ENCODE data around the gene SPARC.

The SPARC gene

GRCh38 chr5:151628112-151628823 lies 58.4 kb downstream of the SPARC start:
- H3K4me1 ChIP-seq (ENCODE audit: control insufficient read depth, low read depth, low read length): no peaks in the 10 kb centered on the region
- no peaks in the 10 kb centered on the region for H3K27me3 ChIP-seq (ENCODE audit: control insufficient read depth, insufficient read depth, low read length)
- H3K4me3 ChIP-seq (ENCODE audit: low read length): no peak overlapping the region
- no peaks in the 10 kb centered on the region for H3K9me3 ChIP-seq (ENCODE audit: control insufficient read depth, low read depth, low read length)
- no peak overlapping the region for H3K9ac ChIP-seq (ENCODE audit: low read length)
- H3K27ac ChIP-seq (ENCODE audit: low read length): no peak overlapping the region
- no peaks in the 10 kb centered on the region for H3K36me3 ChIP-seq (ENCODE audit: control insufficient read depth, low read depth, low read length)

- Histone ChIP-seq H3K36me3 (ENCODE audit: control insufficient read depth, low read depth, low read length) (no peaks in the 10 kb centered on the region), H3K27ac (ENCODE audit: low read length) (no peak overlapping the region), H3K9ac (ENCODE audit: low read length) (no peak overlapping the region), H3K27me3 (ENCODE audit: control insufficient read depth, insufficient read depth, low read length) (no peaks in the 10 kb centered on the region), H3K4me3 (ENCODE audit: low read length) (no peak overlapping the region), H3K4me1 (ENCODE audit: control insufficient read depth, low read depth, low read length) (no peaks in the 10 kb centered on the region), H3K9me3 (ENCODE audit: control insufficient read depth, low read depth, low read length) (no peaks in the 10 kb centered on the region)
Measured at GRCh38 chr5:151627650-151628049, 59.1 kb downstream of the SPARC start.

DNA sequence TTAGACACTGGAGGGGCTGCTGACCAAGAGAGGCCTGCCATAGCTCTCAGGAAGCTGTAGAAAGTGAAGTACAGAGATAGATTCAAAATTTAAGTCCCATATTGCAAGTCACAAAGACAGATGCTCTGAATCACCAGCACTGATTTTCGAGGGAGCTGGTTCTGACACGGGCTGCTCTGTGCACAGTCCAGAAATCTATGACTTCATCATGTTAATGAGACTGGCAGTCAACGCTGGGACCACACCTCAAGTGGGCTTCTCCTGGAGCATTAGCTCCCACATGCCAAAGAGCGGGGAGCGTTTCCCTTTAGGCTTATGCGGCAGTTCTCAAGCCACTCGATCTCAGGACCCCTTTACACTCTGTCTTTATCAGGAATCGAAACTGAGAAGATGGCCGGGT lies 61.4 kb downstream of the SPARC start:
- no peak overlapping the region for H3K9ac ChIP-seq (ENCODE audit: low read length)
- H3K27me3 ChIP-seq (ENCODE audit: control insufficient read depth, insufficient read depth, low read length): no peaks in the 10 kb centered on the region
- H3K9me3 ChIP-seq (ENCODE audit: control insufficient read depth, low read depth, low read length): no peaks in the 10 kb centered on the region
- H3K27ac ChIP-seq (ENCODE audit: low read length): no peak overlapping the region
- peaks cover 1% of the 10 kb centered on the region for H3K4me1 ChIP-seq (ENCODE audit: control insufficient read depth, low read depth, low read length)
- no peaks in the 10 kb centered on the region for H3K36me3 ChIP-seq (ENCODE audit: control insufficient read depth, low read depth, low read length)
- H3K4me3 ChIP-seq (ENCODE audit: low read length): no peak overlapping the region

- Histone ChIP-seq H3K9ac (ENCODE audit: low read length) (no peak overlapping the region), H3K27me3 (ENCODE audit: control insufficient read depth, insufficient read depth, low read length) (no peaks in the 10 kb centered on the region), H3K4me1 (ENCODE audit: control insufficient read depth, low read depth, low read length) (peaks cover 9% of the 10 kb centered on the region), H3K36me3 (ENCODE audit: control insufficient read depth, low read depth, low read length) (no peaks in the 10 kb centered on the region), H3K9me3 (ENCODE audit: control insufficient read depth, low read depth, low read length) (no peaks in the 10 kb centered on the region), H3K4me3 (ENCODE audit: low read length) (no peak overlapping the region), H3K27ac (ENCODE audit: low read length) (no peak overlapping the region)
Measured at GRCh38 chr5:151624476-151624875, 62.2 kb downstream of the SPARC start.

DNA sequence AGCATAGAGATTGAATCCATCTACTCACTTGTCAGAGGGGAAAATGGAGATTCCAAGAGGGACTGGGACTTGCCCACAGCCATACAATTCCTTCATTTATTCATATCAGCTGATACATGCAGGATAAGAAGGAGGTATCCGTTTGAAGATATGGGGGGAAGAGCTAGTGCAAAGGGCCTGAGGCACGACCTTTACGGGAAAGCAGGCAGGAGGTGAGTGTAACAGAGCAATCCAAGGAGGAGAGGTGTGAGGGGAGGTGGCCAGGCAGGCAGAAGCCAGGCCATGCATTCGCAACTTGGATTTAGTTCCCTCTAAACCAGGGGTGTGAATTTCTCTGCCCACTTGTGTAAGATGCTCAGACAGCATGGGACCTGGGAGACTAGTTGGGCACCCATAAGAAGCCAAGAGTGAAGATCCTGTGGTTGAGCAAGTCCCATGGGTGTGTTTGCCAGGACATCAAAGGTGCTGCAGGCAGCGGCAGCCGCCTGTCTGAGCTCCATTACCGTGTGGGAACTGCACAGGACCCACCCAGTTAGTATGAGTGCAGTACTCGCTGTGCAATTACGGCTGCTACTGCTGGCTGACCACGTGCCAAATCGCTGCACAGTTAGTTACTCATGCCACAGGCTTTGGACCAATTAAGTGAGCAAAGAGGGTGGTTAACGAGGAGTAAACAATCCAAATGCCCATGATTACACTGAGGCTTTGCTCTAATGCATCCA lies 64.2 kb downstream of the SPARC start:
- Histone ChIP-seq H3K9me3 (ENCODE audit: control insufficient read depth, low read depth, low read length) (no peaks in the 10 kb centered on the region), H3K4me1 (ENCODE audit: control insufficient read depth, low read depth, low read length) (peaks cover 15% of the 10 kb centered on the region), H3K36me3 (ENCODE audit: control insufficient read depth, low read depth, low read length) (no peaks in the 10 kb centered on the region), H3K27me3 (ENCODE audit: control insufficient read depth, insufficient read depth, low read length) (no peaks in the 10 kb centered on the region), H3K27ac (ENCODE audit: low read length) (no peak overlapping the region), H3K4me3 (ENCODE audit: low read length) (no peak overlapping the region), H3K9ac (ENCODE audit: low read length) (no peak overlapping the region)

GRCh38 chr5:151620461-151620840 lies 66.3 kb downstream of the SPARC start:
- H3K9ac ChIP-seq (ENCODE audit: low read length): no peak overlapping the region
- no peaks in the 10 kb centered on the region for H3K27me3 ChIP-seq (ENCODE audit: control insufficient read depth, insufficient read depth, low read length)
- no peak overlapping the region for H3K4me3 ChIP-seq (ENCODE audit: low read length)
- H3K9me3 ChIP-seq (ENCODE audit: control insufficient read depth, low read depth, low read length): no peaks in the 10 kb centered on the region
- peaks cover 15% of the 10 kb centered on the region for H3K4me1 ChIP-seq (ENCODE audit: control insufficient read depth, low read depth, low read length)
- H3K27ac ChIP-seq (ENCODE audit: low read length): no peak overlapping the region
- no peaks in the 10 kb centered on the region for H3K36me3 ChIP-seq (ENCODE audit: control insufficient read depth, low read depth, low read length)

GRCh38 chr5:151619812-151620460 lies 66.8 kb downstream of the SPARC start:
- H3K9me3 ChIP-seq (ENCODE audit: control insufficient read depth, low read depth, low read length): no peaks in the 10 kb centered on the region
- no peaks in the 10 kb centered on the region for H3K36me3 ChIP-seq (ENCODE audit: control insufficient read depth, low read depth, low read length)
- no peak overlapping the region for H3K9ac ChIP-seq (ENCODE audit: low read length)
- no peak overlapping the region for H3K4me3 ChIP-seq (ENCODE audit: low read length)
- H3K27ac ChIP-seq (ENCODE audit: low read length): no peak overlapping the region
- peaks cover 15% of the 10 kb centered on the region for H3K4me1 ChIP-seq (ENCODE audit: control insufficient read depth, low read depth, low read length)
- H3K27me3 ChIP-seq (ENCODE audit: control insufficient read depth, insufficient read depth, low read length): no peaks in the 10 kb centered on the region

- H3K36me3 ChIP-seq (ENCODE audit: control insufficient read depth, low read depth, low read length): no peaks in the 10 kb centered on the region
Measured at GRCh38 chr5:151618907-151619306, 67.8 kb downstream of the SPARC start.

DNA sequence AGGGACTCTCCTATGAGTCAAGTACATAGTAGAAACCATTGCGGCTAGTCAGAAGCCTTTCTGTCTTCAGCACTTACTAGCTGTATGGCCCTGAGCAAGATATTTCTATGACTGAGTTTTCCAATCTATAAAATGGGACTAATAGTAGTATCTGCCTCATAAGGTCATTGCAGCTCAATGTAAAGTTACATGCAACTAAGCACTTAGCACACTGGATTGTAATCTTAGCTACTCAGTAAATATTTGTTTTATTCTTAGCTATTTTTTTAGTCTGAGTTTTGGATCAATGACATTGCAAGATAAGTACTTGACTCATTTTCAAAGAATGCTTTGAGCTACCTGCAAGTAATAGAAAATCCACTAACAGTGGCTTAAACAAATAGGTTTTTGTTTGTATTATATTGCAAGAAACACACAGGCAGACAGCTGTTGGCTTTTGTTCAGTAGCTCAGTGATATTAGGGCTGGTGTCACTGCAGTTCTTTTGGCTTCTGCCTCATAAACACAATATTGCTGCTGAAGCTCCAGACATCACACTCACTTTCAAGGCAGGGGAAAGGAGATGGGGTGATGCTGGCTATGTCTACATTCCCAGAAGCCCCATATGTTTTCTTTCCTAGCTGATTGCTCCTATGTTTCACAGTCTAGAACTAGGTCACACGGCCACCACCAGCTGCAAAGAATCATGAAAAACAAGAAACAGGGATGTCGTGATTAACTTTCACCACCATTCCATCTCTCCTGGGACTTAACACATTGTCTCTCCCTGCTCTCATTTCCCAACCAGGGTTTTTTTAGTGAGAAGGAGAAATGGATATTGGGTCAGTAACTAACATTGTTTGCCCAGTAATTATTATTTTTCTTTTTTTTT lies 68.6 kb downstream of the SPARC start:
- H3K9ac ChIP-seq (ENCODE audit: low read length): no peak overlapping the region
- no peaks in the 10 kb centered on the region for H3K9me3 ChIP-seq (ENCODE audit: control insufficient read depth, low read depth, low read length)
- peaks cover 15% of the 10 kb centered on the region for H3K4me1 ChIP-seq (ENCODE audit: control insufficient read depth, low read depth, low read length)
- H3K27me3 ChIP-seq (ENCODE audit: control insufficient read depth, insufficient read depth, low read length): no peaks in the 10 kb centered on the region
- H3K36me3 ChIP-seq (ENCODE audit: control insufficient read depth, low read depth, low read length): no peaks in the 10 kb centered on the region
- H3K4me3 ChIP-seq (ENCODE audit: low read length): no peak overlapping the region
- H3K27ac ChIP-seq (ENCODE audit: low read length): no peak overlapping the region

More at GRCh38 chr5:151618907-151619306, 67.8 kb downstream of the SPARC start:
- Histone ChIP-seq H3K9ac (ENCODE audit: low read length) (no peak overlapping the region), H3K27me3 (ENCODE audit: control insufficient read depth, insufficient read depth, low read length) (no peaks in the 10 kb centered on the region), H3K4me1 (ENCODE audit: control insufficient read depth, low read depth, low read length) (peaks cover 15% of the 10 kb centered on the region), H3K4me3 (ENCODE audit: low read length) (no peak overlapping the region), H3K9me3 (ENCODE audit: control insufficient read depth, low read depth, low read length) (no peaks in the 10 kb centered on the region), H3K27ac (ENCODE audit: low read length) (no peak overlapping the region)

DNA sequence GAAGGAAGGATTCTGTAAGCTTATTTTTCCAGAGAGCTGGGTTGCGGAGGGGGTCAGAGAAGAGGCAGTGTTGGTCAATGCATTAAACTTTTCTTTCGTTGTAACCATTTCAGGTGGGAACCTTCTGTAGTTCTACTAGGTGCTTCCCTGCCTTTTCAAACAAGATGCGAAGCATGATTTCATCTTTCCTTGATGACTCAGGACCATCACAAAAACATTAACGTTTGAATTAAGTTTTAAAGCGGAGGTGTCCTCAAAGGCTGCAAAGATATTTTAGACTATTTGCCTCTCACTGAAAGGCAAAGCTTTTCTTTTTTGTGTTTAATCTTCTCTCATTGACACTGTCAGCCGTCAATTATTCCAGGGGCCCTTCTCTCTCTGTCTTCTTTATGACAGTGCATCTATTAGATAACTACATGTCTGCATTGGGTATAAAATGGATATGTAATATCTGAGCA lies 69.3 kb downstream of the SPARC start:
- Histone ChIP-seq H3K36me3 (ENCODE audit: control insufficient read depth, low read depth, low read length) (no peaks in the 10 kb centered on the region), H3K4me3 (ENCODE audit: low read length) (no peak overlapping the region), H3K4me1 (ENCODE audit: control insufficient read depth, low read depth, low read length) (peaks cover 15% of the 10 kb centered on the region), H3K9ac (ENCODE audit: low read length) (no peak overlapping the region), H3K27me3 (ENCODE audit: control insufficient read depth, insufficient read depth, low read length) (no peaks in the 10 kb centered on the region), H3K27ac (ENCODE audit: low read length) (no peak overlapping the region), H3K9me3 (ENCODE audit: control insufficient read depth, low read depth, low read length) (no peaks in the 10 kb centered on the region)

DNA sequence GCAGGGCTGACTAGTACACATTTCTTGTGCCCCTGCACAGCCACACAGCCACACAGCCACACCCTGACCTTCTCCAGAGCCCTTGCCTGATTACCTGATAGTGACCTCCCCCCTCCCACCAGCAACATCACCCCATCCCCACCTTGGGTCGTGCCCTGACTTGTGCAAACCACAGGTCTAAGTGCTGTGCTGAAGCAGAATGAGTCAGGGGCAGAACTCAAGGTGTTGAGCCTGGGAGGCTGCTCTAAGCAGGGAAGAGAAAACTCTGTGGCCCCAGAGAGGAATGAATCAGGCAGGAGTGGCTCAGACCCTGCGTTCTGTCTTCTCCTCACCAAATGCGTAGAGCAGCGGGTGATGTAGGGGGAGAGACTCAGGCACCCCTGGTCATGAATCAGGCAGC lies 71.3 kb downstream of the SPARC start:
- Histone ChIP-seq H3K36me3 (ENCODE audit: control insufficient read depth, low read depth, low read length) (no peaks in the 10 kb centered on the region), H3K9ac (ENCODE audit: low read length) (no peak overlapping the region), H3K27ac (ENCODE audit: low read length) (no peak overlapping the region), H3K4me1 (ENCODE audit: control insufficient read depth, low read depth, low read length) (peaks cover 15% of the 10 kb centered on the region), H3K9me3 (ENCODE audit: control insufficient read depth, low read depth, low read length) (no peaks in the 10 kb centered on the region), H3K27me3 (ENCODE audit: control insufficient read depth, insufficient read depth, low read length) (no peaks in the 10 kb centered on the region), H3K4me3 (ENCODE audit: low read length) (no peak overlapping the region)

Data from iPS-18a (cell line).